Activated T-helper 2 cell treated with anti-CD3 and anti-CD28 coated beads, Interferon-gamma antibody, Interleukin-2, Interleukin-4, amounts not matched to agents 10 μg/mL and 5 μg/mL and 100 μg/mL, durations not matched to agents 14 hours and 24 hours and 36 hours (primary cell): ENCODE measurements around the gene CDK14. TPM values are rescaled to one million over a fixed set of nuclear protein-coding genes. Genes with fewer than 3 reads are reported as not detected.
A peak's percentile ranks its signal among the peaks of the same experiment; 100 is the strongest.

ENCODE experiments used
- DNase-seq: peaks from one replicate; pipeline ENCODE4 v3.0.0; 2021; ENCODE audit warnings: low spot score
- H3K27ac Mint-ChIP-seq: one replicate; pipeline ENCODE4 v1.8.0; 2021; ENCODE audit warnings: mixed read lengths
- H3K27me3 Mint-ChIP-seq: one replicate; pipeline ENCODE4 v1.8.0; 2021; ENCODE audit warnings: low read depth, mixed read lengths
- H3K36me3 Mint-ChIP-seq: one replicate; pipeline ENCODE4 v1.8.0; 2021; ENCODE audit warnings: low read depth, mixed read lengths
- H3K4me1 Mint-ChIP-seq: one replicate; pipeline ENCODE4 v1.8.0; 2021; ENCODE audit warnings: low read depth, mixed read lengths
- H3K4me3 Mint-ChIP-seq: one replicate; pipeline ENCODE4 v1.8.0; 2021; ENCODE audit warnings: low read depth, mild to moderate bottlenecking, moderate library complexity, mixed read lengths
- H3K9me3 Mint-ChIP-seq: one replicate; pipeline ENCODE4 v1.8.0; 2021; ENCODE audit warnings: mixed read lengths
- intact Hi-C: fragments of 100-400 bp; cut with micrococcal nuclease; formaldehyde crosslinking; loops from one replicate; pipeline ENCODE4 v1.15.1; 2023
- total RNA-seq: library from RNA; stranded (reverse); gene quantifications from 2 replicates; pipeline ENCODE4 v1.2.3, GENCODE V29; 2022

Gene CDK14
- total RNA-seq, result 2.1 and 2.2 TPM in 2 replicates

DNA sequence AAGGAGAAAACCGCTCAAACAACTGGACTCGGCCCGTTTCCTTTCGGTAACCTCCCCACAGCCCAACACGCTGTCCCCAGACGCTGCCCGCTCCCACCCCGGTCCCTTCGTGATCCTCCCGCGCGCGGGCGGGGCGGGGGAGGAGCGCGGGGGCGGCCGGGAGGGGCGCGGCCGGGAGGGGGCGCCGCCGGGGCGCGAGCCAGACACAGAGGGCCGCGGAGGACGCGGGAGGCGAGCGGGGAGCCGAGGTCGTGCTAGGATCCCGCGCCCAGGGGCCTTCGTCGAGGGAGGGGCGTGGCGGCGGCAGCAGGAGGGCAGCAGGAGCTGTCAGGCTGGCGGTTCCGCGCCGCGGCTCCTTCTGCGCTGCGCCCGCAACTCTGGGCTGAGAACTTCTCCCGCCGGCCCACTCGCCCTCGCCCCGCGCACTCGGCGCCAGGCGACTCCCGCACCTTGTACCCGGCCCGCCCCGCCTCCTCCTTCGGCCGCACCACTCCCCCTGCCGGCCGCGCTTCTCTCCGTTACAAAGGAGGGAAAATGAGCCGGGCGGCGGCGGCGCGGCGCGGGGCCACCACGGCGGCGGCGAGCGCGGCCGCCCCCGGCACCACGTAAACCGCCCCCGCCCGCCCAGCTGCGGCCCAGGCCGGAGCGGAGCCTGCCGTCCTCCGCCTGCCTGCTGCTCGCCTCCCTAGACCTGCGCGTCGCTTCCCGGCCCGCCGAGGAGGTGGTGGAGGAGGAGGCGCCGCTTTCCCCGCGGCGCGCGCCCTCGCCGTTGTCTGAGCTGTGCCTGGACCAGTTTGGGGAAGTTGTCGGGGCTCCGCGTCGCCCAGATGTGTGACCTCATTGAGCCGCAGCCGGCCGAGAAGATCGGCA lies at the start of gene CDK14:
CDK14 (plus strand) TSS at position 521 of the 870 bp plus-strand sequence; CDS start at position 828, 307 bp downstream.
- intact Hi-C loops, result loop anchor here (1.0 to 5.0 kb wide), 2 partner anchors 17 to 249 kb away; partner anchors contain the start of gene GTPBP10
- peak within 1 kb of the TSS; percentile 17 for H3K27ac Mint-ChIP-seq
- H3K27me3 Mint-ChIP-seq, result peaks cover 61% of the 10 kb centered on the region
- peak within 1 kb of the TSS; percentile 79 for H3K4me3 Mint-ChIP-seq
- DNase-seq, result peak; percentile 30
- H3K36me3 Mint-ChIP-seq, result no peaks in the 10 kb centered on the region
- H3K4me1 Mint-ChIP-seq, result peaks cover 12% of the 10 kb centered on the region
- H3K9me3 Mint-ChIP-seq, result no peaks in the 10 kb centered on the region

DNA sequence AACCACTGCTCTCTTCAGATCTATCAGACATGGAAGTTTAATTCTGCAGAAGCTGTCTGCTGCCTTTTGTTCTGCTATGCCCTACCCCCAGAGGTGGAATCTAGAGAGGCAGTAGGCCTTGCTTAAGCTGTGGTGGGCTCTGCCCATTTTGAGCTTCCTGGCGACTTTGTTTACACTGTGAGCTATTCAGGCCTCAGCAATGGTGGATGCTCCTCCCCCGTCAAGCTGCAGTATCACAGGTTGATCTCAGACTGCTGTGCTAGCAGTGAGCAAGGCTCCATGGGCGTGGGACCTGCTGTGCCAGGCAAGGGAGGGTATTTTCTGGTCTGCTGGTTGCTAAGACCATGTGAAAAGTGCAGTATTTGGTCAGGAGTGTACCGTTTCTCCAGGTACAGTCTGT lies 45.1 kb upstream of the CDK14 start:
- intact Hi-C loops, result no loop called here

GRCh38 chr7:90552521-90552920 lies 43.6 kb upstream of the CDK14 start:
- intact Hi-C loops, result no loop called here
- H3K27me3 Mint-ChIP-seq, result no peaks in the 10 kb centered on the region
- no peaks in the 10 kb centered on the region for H3K36me3 Mint-ChIP-seq

More for the DNA sequence above, 45.1 kb upstream of the CDK14 start:
- H3K4me3 Mint-ChIP-seq, result no peak overlapping the region
- H3K27ac Mint-ChIP-seq, result no peak overlapping the region
- H3K36me3 Mint-ChIP-seq, result no peaks in the 10 kb centered on the region
- H3K27me3 Mint-ChIP-seq, result no peaks in the 10 kb centered on the region
- H3K9me3 Mint-ChIP-seq, result no peaks in the 10 kb centered on the region
- DNase-seq, result no peak
- H3K4me1 Mint-ChIP-seq, result no peaks in the 10 kb centered on the region

DNA sequence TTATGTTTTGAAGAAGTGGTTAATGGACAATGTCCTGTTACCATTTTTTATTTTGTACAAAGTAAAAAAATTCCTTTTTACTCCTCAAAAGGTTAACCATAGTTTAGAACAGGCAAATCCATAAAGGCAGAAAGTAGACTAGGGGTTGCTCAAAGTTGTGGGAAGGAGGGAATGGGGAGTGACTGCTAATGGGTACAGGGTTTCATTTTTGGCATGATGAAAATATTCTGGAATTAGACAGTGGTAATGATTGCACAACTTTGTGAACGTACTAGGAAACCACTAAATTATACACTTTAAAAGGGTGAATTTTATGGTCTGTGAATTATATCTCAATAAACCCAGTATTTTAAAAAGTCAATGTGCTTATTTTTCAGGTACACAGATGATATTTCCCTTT lies 35.4 kb upstream of the CDK14 start:
- no peaks in the 10 kb centered on the region for H3K4me1 Mint-ChIP-seq
- no peak overlapping the region for H3K4me3 Mint-ChIP-seq
- H3K36me3 Mint-ChIP-seq, result no peaks in the 10 kb centered on the region
- DNase-seq, result no peak
- no peaks in the 10 kb centered on the region for H3K27me3 Mint-ChIP-seq
- intact Hi-C loops, result no loop called here
- no peaks in the 10 kb centered on the region for H3K9me3 Mint-ChIP-seq
- no peak overlapping the region for H3K27ac Mint-ChIP-seq

More at GRCh38 chr7:90552521-90552920, 43.6 kb upstream of the CDK14 start:
- H3K27ac Mint-ChIP-seq, result no peak overlapping the region
- no peak for DNase-seq
- no peaks in the 10 kb centered on the region for H3K4me1 Mint-ChIP-seq
- no peaks in the 10 kb centered on the region for H3K9me3 Mint-ChIP-seq
- H3K4me3 Mint-ChIP-seq, result no peak overlapping the region

DNA sequence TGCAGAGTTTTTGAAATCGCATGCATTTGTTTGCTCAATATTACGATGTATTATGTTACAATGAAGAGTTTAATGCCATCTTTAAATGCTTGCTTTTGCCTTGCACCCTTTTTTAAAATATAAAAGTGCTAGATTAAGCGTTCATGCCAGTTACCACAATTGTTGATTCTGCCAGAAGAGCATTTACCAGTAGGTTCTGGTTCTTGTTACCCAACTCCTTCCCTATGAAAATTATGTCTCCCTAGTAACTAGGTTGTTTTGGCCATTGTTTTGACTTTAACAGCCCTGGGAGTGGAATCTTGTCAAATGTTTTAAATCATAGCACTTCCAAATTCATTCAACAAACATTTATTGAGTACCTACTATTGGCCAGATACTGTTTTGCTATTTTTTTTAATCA lies 32.8 kb upstream of the CDK14 start:
- intact Hi-C loops, result no loop called here
- Mint-ChIP-seq H3K4me3 (no peak overlapping the region), H3K27ac (no peak overlapping the region), H3K9me3 (no peaks in the 10 kb centered on the region), H3K4me1 (no peaks in the 10 kb centered on the region), H3K36me3 (no peaks in the 10 kb centered on the region), H3K27me3 (no peaks in the 10 kb centered on the region)
- DNase-seq, result no peak

GRCh38 chr7:90564455-90564854 lies 31.7 kb upstream of the CDK14 start:
- DNase-seq, result no peak
- H3K36me3 Mint-ChIP-seq, result no peaks in the 10 kb centered on the region
- intact Hi-C loops, result no loop called here

DNA sequence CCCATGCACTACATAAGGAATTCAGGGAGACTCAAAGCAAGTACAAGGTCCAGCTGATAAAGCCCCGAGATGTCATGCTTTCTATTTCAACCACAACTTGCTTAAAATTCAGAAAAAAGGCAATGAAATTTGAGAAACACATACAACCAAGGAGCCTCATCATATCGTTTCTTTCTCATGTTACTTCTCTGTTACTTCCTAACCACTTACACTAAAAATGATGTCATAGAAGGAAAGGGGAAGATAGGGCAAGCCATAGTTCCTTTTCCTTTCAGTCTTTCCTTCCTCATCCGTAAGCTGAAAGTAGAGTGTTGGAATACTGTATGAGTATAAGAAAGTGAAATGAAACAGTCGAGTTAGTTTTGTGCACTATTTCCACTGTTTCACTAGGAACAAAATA lies 27.9 kb upstream of the CDK14 start:
- H3K4me1 Mint-ChIP-seq, result no peaks in the 10 kb centered on the region
- H3K9me3 Mint-ChIP-seq, result no peaks in the 10 kb centered on the region
- H3K27me3 Mint-ChIP-seq, result no peaks in the 10 kb centered on the region
- no peak overlapping the region for H3K4me3 Mint-ChIP-seq
- H3K36me3 Mint-ChIP-seq, result no peaks in the 10 kb centered on the region
- DNase-seq, result no peak
- H3K27ac Mint-ChIP-seq, result no peak overlapping the region
- intact Hi-C loops, result no loop called here

More at GRCh38 chr7:90564455-90564854, 31.7 kb upstream of the CDK14 start:
- Mint-ChIP-seq H3K27me3 (no peaks in the 10 kb centered on the region), H3K4me3 (no peak overlapping the region), H3K9me3 (no peaks in the 10 kb centered on the region), H3K4me1 (no peaks in the 10 kb centered on the region), H3K27ac (no peak overlapping the region)

GRCh38 chr7:90569368-90569767 lies 26.8 kb upstream of the CDK14 start:
- intact Hi-C loops, result no loop called here
- H3K9me3 Mint-ChIP-seq, result no peaks in the 10 kb centered on the region
- no peak overlapping the region for H3K27ac Mint-ChIP-seq
- DNase-seq, result no peak
- H3K27me3 Mint-ChIP-seq, result no peaks in the 10 kb centered on the region
- no peak overlapping the region for H3K4me3 Mint-ChIP-seq
- H3K36me3 Mint-ChIP-seq, result no peaks in the 10 kb centered on the region
- H3K4me1 Mint-ChIP-seq, result no peaks in the 10 kb centered on the region

DNA sequence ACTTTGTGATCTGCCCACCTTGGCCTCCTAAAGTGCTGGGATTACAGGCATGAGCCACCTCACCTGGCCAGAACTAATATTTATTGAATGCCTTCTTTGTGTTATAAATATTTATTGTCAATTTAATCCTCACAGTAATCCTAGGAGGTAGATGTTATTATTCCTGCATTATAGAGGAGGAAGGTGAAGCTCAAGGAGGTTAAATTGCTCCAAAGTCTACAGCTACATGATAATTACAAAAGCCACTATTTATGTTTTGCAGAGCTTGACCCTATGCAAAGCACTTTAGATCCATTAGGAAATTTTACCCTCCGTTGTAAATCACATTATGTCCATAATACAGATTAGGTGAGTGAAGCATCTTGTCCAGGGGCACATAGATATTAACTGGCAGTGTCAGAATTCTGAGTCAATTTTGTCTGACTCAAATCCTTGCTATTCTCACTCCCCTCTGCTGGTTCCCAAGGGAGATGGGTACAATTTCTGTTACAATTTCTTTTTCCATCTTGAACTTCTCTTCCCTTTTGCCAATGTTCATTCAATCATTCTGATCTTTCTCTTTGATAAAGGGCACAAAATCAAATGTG lies 25.7 kb upstream of the CDK14 start:
- H3K27ac Mint-ChIP-seq, result no peak overlapping the region
- no peaks in the 10 kb centered on the region for H3K36me3 Mint-ChIP-seq
- no peaks in the 10 kb centered on the region for H3K9me3 Mint-ChIP-seq
- no peak for DNase-seq
- no peaks in the 10 kb centered on the region for H3K27me3 Mint-ChIP-seq
- H3K4me3 Mint-ChIP-seq, result no peak overlapping the region
- H3K4me1 Mint-ChIP-seq, result no peaks in the 10 kb centered on the region
- intact Hi-C loops, result no loop called here

DNA sequence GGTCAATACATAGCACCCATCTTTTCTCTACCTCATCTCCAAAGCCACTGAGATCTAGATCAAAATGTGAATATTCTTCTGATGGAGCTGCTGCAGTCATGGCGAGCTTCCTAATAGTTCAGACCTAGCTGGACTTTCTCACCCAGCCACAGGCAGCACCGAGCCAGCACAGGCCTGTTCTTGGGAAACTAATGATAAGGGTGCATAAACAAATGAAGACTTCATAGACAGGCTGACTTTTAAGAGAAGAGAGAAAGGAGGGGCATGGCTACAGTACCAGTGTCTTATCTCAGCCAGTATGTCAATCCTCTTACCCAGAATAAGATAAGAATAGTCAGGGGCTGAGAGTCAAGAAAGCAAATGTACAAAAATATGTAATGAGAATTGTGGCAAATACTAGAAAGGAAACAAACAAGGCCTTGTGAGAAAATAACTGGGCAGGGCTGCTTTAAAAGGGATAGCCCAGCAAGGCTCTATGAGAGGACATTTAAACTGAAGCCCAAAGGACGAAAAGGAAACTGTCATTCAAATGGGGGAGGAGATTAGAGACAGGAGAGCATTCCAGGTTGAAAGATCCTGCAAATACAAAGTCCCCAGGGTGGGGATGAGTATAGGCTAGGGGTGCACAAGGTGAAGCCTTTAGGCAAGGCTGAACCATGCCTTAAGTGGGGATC lies 21.8 kb upstream of the CDK14 start:
- Mint-ChIP-seq H3K36me3 (no peaks in the 10 kb centered on the region), H3K27ac (no peak overlapping the region), H3K9me3 (no peaks in the 10 kb centered on the region), H3K4me1 (no peaks in the 10 kb centered on the region), H3K27me3 (no peaks in the 10 kb centered on the region), H3K4me3 (no peak overlapping the region)
- intact Hi-C loops, result no loop called here
- DNase-seq, result no peak

GRCh38 chr7:90574820-90575187 lies 21.3 kb upstream of the CDK14 start:
- Mint-ChIP-seq H3K4me3 (no peak overlapping the region), H3K27ac (no peak overlapping the region), H3K36me3 (no peaks in the 10 kb centered on the region), H3K27me3 (no peaks in the 10 kb centered on the region), H3K9me3 (no peaks in the 10 kb centered on the region), H3K4me1 (no peaks in the 10 kb centered on the region)
- no peak for DNase-seq
- intact Hi-C loops, result no loop called here

DNA sequence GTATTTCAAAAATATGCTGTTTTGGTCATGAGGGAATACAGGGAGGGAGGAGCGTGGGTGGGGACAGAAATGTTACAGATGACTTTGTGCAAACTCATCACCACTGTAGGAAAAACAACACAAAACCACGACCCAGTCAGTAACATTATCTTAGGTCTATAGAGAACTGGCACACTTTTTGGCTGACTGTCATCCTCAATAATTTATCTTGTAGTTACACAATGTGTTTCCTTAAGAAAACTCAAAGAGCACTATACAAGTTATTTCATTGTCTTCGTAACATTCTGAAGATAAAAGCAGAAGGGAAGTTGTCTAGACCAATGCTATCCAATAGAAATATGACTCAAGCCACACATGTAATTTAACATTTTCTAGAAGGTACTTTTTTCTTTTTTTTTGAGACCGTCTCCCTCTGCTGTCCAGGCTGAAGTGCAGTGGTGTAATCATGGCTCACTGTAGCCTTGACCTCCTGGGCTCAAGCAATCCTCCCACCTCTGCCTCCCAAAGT lies 16.9 kb upstream of the CDK14 start:
- no peaks in the 10 kb centered on the region for H3K36me3 Mint-ChIP-seq
- H3K27ac Mint-ChIP-seq, result no peak overlapping the region
- no peak overlapping the region for H3K4me3 Mint-ChIP-seq
- no peaks in the 10 kb centered on the region for H3K4me1 Mint-ChIP-seq
- no peaks in the 10 kb centered on the region for H3K27me3 Mint-ChIP-seq
- intact Hi-C loops, result no loop called here
- no peak for DNase-seq
- no peaks in the 10 kb centered on the region for H3K9me3 Mint-ChIP-seq

DNA sequence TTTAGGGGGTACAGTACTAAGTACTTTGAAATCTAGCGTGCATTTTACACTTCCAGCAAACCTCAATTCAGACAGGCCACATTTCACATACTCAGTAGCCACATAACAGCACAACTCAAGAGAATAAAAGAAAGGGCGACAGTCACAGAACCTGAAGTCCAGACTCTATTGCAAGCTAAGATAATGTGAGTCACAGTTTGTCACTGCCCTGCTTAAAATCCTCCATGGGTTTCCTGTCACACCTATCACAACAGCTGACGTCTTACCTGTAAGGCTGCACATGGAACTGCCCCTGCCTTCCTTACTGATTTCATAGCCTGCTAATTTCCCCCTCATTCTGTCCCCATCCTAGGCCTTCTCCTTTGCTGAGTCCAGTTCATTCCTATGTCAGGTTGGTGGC lies 16.1 kb upstream of the CDK14 start:
- no peak for DNase-seq
- intact Hi-C loops, result no loop called here
- no peaks in the 10 kb centered on the region for H3K9me3 Mint-ChIP-seq
- H3K27ac Mint-ChIP-seq, result no peak overlapping the region
- no peaks in the 10 kb centered on the region for H3K36me3 Mint-ChIP-seq
- no peaks in the 10 kb centered on the region for H3K4me1 Mint-ChIP-seq
- no peak overlapping the region for H3K4me3 Mint-ChIP-seq
- no peaks in the 10 kb centered on the region for H3K27me3 Mint-ChIP-seq
